BE2C (cell line): ENCODE data around the gene ZNF778.
A peak's percentile ranks its signal among the peaks of the same experiment; 100 is the strongest.
"Not testable (repeated sequence)": the region's sequence is repeated elsewhere in the genome, so short reads cannot be mapped to it uniquely, and the experiment has no call there.

Experiments used
- DNase-seq: peaks from one replicate; pipeline ENCODE4 v3.0.0-alpha.2; 2020
- H3K27me3 ChIP-seq: fragments of 250-450 bp; sonication (Bioruptor Pico); 2 replicates; pipeline ENCODE4 v1.5.1; 2020; ENCODE audit warnings: mild to moderate bottlenecking
- H3K36me3 ChIP-seq: fragments of 250-450 bp; sonication (Bioruptor Pico); 2 replicates; pipeline ENCODE4 v1.5.1; 2020; ENCODE audit warnings: mild to moderate bottlenecking
- H3K4me1 ChIP-seq: fragments of 250-450 bp; sonication (Bioruptor Pico); 2 replicates; pipeline ENCODE4 v1.5.1; 2020
- H3K4me3 ChIP-seq: 2 replicates; pipeline ENCODE4 v1.5.1; 2011; ENCODE audit warnings: low read depth, low read length
- H3K9me3 ChIP-seq: fragments of 250-450 bp; sonication (Bioruptor Pico); 2 replicates; pipeline ENCODE4 v1.5.1; 2020
- CTCF ChIP-seq: IDR thresholded peaks from 2 replicates; pipeline ENCODE4 v1.5.1; 2012; ENCODE audit warnings: mild to moderate bottlenecking, low read depth, low read length

ZNF778 gene

DNA sequence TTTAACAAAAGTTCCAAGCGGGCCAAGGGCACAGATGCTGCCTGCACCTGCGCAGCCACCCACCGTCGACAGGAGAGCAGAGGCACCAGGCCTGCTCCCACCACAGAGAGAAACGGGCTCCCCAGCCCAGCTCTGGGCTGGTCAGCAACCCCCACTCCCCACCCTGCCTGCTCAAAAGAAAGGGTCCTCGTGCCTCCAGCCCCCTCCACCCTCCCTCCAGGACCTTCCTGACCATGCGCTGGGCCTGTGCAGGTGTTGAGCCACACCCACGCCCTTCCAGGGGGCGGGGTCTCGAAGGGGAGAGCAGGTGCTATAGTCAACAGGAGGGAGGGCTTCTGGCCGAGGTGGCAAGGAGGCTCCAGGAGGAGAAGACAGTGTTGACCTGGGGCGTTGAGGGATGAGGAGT lies 25.3 kb downstream of the ZNF778 start:
- no peaks in the 10 kb centered on the region for H3K36me3 ChIP-seq
- DNase-seq, result no peak
- 0 out of 2 replicates have a peak, but pooled peaks cover 2% of the 10 kb centered on the region for H3K9me3 ChIP-seq
- no peaks in the 10 kb centered on the region for H3K4me1 ChIP-seq
- H3K4me3 ChIP-seq, result no peak overlapping the region
- no peak for TF ChIP-seq CTCF
- H3K27me3 ChIP-seq, result peaks cover 3% of the 10 kb centered on the region; the same call in 1 of the 2 replicates

GRCh38 chr16:89243664-89244063 lies 26.2 kb downstream of the ZNF778 start:
- 0 out of 2 replicates have a peak, but pooled peaks cover 2% of the 10 kb centered on the region for H3K9me3 ChIP-seq
- peaks cover 3% of the 10 kb centered on the region; the same call in 1 of the 2 replicates for H3K27me3 ChIP-seq
- TF ChIP-seq CTCF, result no peak
- H3K4me1 ChIP-seq, result no peaks in the 10 kb centered on the region
- no peak overlapping the region for H3K4me3 ChIP-seq
- H3K36me3 ChIP-seq, result no peaks in the 10 kb centered on the region
- no peak for DNase-seq

- H3K9me3 ChIP-seq, H3K27me3 ChIP-seq, H3K36me3 ChIP-seq, DNase-seq, H3K4me3 ChIP-seq, H3K4me1 ChIP-seq: not testable (repeated sequence)
These were observed 26.8 kb downstream of the ZNF778 start for GRCh38 chr16:89244264-89244663.

DNA sequence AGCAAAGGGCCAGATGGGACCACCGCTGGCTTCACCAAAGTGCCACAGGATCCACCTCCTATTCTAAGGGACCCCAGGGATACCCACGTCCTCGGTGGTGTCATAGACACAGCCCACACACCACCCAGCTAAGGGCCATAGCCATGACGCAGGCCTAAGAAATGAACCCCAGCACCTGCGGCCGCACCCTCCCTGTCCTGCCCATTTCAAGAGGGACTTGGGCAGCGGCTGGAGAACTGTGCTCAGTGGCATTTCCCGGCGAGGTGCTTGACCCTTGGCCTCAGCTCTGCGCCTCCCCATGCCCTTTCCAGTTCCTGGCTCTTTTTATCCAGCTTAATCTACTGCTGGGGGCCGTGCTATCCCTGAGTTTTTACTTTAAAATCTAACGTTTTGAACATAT lies 27.3 kb downstream of the ZNF778 start:
- Histone ChIP-seq H3K27me3 (peaks cover 3% of the 10 kb centered on the region; the same call in 1 of the 2 replicates), H3K4me3 (no peak overlapping the region), H3K9me3 (0 out of 2 replicates have a peak, but pooled peaks cover 2% of the 10 kb centered on the region), H3K36me3 (no peaks in the 10 kb centered on the region), H3K4me1 (no peaks in the 10 kb centered on the region)
- DNase-seq, result no peak
- no peak for TF ChIP-seq CTCF

DNA sequence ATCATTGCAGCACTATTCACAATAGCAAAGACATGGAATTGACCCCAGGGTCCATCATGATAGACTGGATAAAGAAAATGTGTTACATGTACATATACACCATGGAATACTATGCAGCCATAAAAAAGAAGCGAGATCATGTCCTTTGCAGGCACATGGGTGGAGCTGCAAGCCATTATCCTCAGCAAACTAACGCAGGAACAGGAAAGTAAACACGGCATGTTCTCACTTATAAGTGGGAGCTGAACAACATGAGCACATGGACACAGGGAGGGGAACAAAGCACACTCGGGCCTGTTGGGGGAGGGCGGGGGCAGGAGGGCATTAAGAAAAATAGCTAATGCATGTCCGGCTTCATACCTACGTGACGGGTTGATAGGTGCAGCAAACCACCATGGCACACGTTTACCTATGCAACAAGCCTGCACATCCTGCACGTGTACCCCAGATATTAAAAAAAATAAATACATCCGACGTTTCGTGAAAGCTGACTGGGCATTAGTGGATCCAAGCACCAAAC lies 28.9 kb downstream of the ZNF778 start:
- DNase-seq, result no peak
- Histone ChIP-seq H3K36me3 (no peaks in the 10 kb centered on the region), H3K4me1 (no peaks in the 10 kb centered on the region), H3K9me3 (0 out of 2 replicates have a peak, but pooled peaks cover 2% of the 10 kb centered on the region), H3K27me3 (peaks cover 3% of the 10 kb centered on the region; the same call in 1 of the 2 replicates), H3K4me3 (peak overlapping the region; percentile 56)
- TF ChIP-seq CTCF, result no peak

- Histone ChIP-seq H3K36me3 (no peaks in the 10 kb centered on the region), H3K9me3 (0 out of 2 replicates have a peak, but pooled peaks cover 2% of the 10 kb centered on the region), H3K4me3 (peak overlapping the region; percentile 56), H3K4me1 (no peaks in the 10 kb centered on the region), H3K27me3 (peaks cover 3% of the 10 kb centered on the region; the same call in 1 of the 2 replicates)
- TF ChIP-seq CTCF, result no peak
- peak; percentile 96 for DNase-seq
These were observed 29.6 kb downstream of the ZNF778 start for GRCh38 chr16:89246903-89247733.

- not testable (repeated sequence) for H3K27me3 ChIP-seq, DNase-seq, H3K9me3 ChIP-seq, H3K36me3 ChIP-seq, H3K4me1 ChIP-seq
- H3K4me3 ChIP-seq, result peak overlapping the region; percentile 37
These were observed 30.2 kb downstream of the ZNF778 start for GRCh38 chr16:89247734-89248075.
